HCT116 (cell line): Measurements from ENCODE around the gene SZRD1. TPM values are rescaled to one million over a fixed set of nuclear protein-coding genes. Genes with fewer than 3 reads are reported as not detected.

Experiments used
- ATAC-seq: fragments of 200-7000 bp; cut with Tn5 transposase; 2 replicates; pipeline ENCODE4 v1.9.1; 2020; ENCODE audit warnings: mild to moderate bottlenecking, moderate library complexity
- BruUV-seq: library from RNA; stranded (reverse); fragments of 400-500 nt; replicated peaks from 2 replicates; lab custom pipeline; 2021; lab: Mats Ljungman, UMichigan
- CTCF ChIA-PET: fragments of 300-600 bp; sonication (Branson Sonifier 250); formaldehyde crosslinking; loops from one replicate; lab custom pipeline; 2021; ENCODE audit warnings: antibody characterized with exemption; lab: Charles Lee
- POLR2A ChIA-PET: fragments of 300-600, 350-600 bp; sonication (Branson Sonifier 250); formaldehyde crosslinking; loops from one replicate; lab custom pipeline; 2021; ENCODE audit warnings: antibody characterized with exemption; lab: Charles Lee
- RAD21 ChIA-PET, 2 experiments: fragments of 300-600 bp; sonication (Branson Sonifier 250); formaldehyde crosslinking; loops; one replicate each; lab custom pipeline; 2023; ENCODE audit warnings: low total read pairs in 2 of 2; ENCODE audit not compliant: uncharacterized antibody in 2 of 2, unreplicated experiment in 2 of 2, low non-redundant PET in 1 of 2; lab: Charles Lee
- DNase-seq: peaks from one replicate; pipeline ENCODE4 v3.0.0-alpha.2; 2010; ENCODE audit warnings: low read depth, low spot score
- H2AFZ ChIP-seq: fragments of 200-600 bp; shearing (Covaris generic), sonication (generic); 2 replicates; pipeline ENCODE4 v1.6.1; 2017; ENCODE audit warnings: low read depth, mixed run types, mixed read lengths, antibody characterized with exemption, low read length; ENCODE audit not compliant: poor library complexity, severe bottlenecking
- H3K27ac ChIP-seq: 2 replicates; pipeline ENCODE4 v1.5.1; 2012; ENCODE audit warnings: low read depth, low read length
- H3K27me3 ChIP-seq: fragments of 200-600 bp; sonication (generic); 2 replicates; pipeline ENCODE4 v1.6.1; 2016; ENCODE audit warnings: mixed run types, low read length, mixed read lengths; ENCODE audit not compliant: insufficient read depth
- H3K36me3 ChIP-seq, 2 experiments: fragments of 200-500 bp in 1 of 2; fragments of 200-600 bp in 1 of 2; sonication (Bioruptor generic) in 1 of 2; sonication (generic) in 1 of 2; 2 replicates each; pipeline versions ENCODE4 v1.5.1 to v1.6.1; 2014 to 2016; ENCODE audit warnings: low read length in 2 of 2, inconsistent platforms in 1 of 2, mixed read lengths in 1 of 2, mixed run types in 1 of 2; ENCODE audit not compliant: insufficient read depth in 2 of 2, control insufficient read depth in 1 of 2
- H3K4me1 ChIP-seq, 2 experiments: fragments of 200-600 bp in 1 of 2; sonication (generic) in 1 of 2; 2 replicates each; pipeline versions ENCODE4 v1.5.1 to v1.6.1; 2012 to 2017; ENCODE audit warnings: low read length in 2 of 2, inconsistent platforms in 1 of 2, mild to moderate bottlenecking in 1 of 2, mixed read lengths in 1 of 2, mixed run types in 1 of 2, moderate library complexity in 1 of 2; ENCODE audit not compliant: insufficient read depth in 2 of 2, control insufficient read depth in 1 of 2
- H3K4me2 ChIP-seq: fragments of 200-600 bp; sonication (generic); 2 replicates; pipeline ENCODE4 v1.6.1; 2017; ENCODE audit warnings: mixed run types, low read length, mixed read lengths
- H3K4me3 ChIP-seq, 2 experiments: fragments of 200-600 bp in 1 of 2; sonication (generic) in 1 of 2; replicated peaks in 1 of 2; 2 replicates each; pipeline ENCODE4 v1.5.1; 2011 to 2016; ENCODE audit warnings: low read length in 2 of 2, control low read depth in 1 of 2, low read depth in 1 of 2, mild to moderate bottlenecking in 1 of 2, mixed read lengths in 1 of 2, mixed run types in 1 of 2
- H3K79me2 ChIP-seq: fragments of 200-600 bp; sonication (generic); 2 replicates; pipeline ENCODE4 v1.6.1; 2017; ENCODE audit warnings: mild to moderate bottlenecking, mixed run types, low read length, moderate library complexity, mixed read lengths; ENCODE audit not compliant: insufficient read depth
- H3K9ac ChIP-seq: fragments of 200-600 bp; sonication (generic); 2 replicates; pipeline ENCODE4 v1.6.1; 2016; ENCODE audit warnings: low read length, mixed read lengths
- H3K9me2 ChIP-seq: fragments of 200-600 bp; sonication (generic), shearing (Covaris generic); 2 replicates; pipeline ENCODE4 v1.6.1; 2017; ENCODE audit warnings: mixed run types, mild to moderate bottlenecking, moderate library complexity; ENCODE audit not compliant: insufficient read depth
- H3K9me3 ChIP-seq, 2 experiments: fragments of 200-500 bp in 1 of 2; fragments of 200-600 bp in 1 of 2; sonication (Bioruptor generic) in 1 of 2; sonication (generic) in 1 of 2; 2 replicates each; pipeline ENCODE4 v1.6.1; 2014 to 2017; ENCODE audit warnings: low read length in 2 of 2, mixed read lengths in 2 of 2, inconsistent platforms in 1 of 2, low read depth in 1 of 2, mild to moderate bottlenecking in 1 of 2, mixed run types in 1 of 2, moderate library complexity in 1 of 2; ENCODE audit not compliant: control insufficient read depth in 1 of 2, insufficient read depth in 1 of 2
- H4K20me1 ChIP-seq: fragments of 200-600 bp; sonication (generic), shearing (Covaris generic); 2 replicates; pipeline ENCODE4 v1.6.1; 2017; ENCODE audit warnings: mixed run types, mild to moderate bottlenecking, moderate library complexity; ENCODE audit not compliant: insufficient read depth
- CEBPB ChIP-seq: IDR thresholded peaks from 2 replicates; pipeline ENCODE4 v1.6.1; 2012; ENCODE audit warnings: low read depth
- JUND ChIP-seq: IDR thresholded peaks from 2 replicates; pipeline ENCODE4 v1.6.1; 2012
- POLR2A ChIP-seq: IDR thresholded peaks from 2 replicates; pipeline ENCODE4 v1.7.0; 2011; ENCODE audit warnings: borderline replicate concordance; ENCODE audit not compliant: insufficient read depth, insufficient read length; ENCODE audit errors: extremely low read depth
- POLR2AphosphoS5 ChIP-seq: IDR thresholded peaks from 2 replicates; pipeline ENCODE4 v1.6.1; 2011; ENCODE audit warnings: mild to moderate bottlenecking, low read depth, low read length, moderate library complexity
- SIN3A ChIP-seq: IDR thresholded peaks from 2 replicates; pipeline ENCODE4 v1.6.1; 2012; ENCODE audit warnings: low read depth
- SRF ChIP-seq: IDR thresholded peaks from 2 replicates; pipeline ENCODE4 v1.6.1; 2012; ENCODE audit warnings: low read depth
- intact Hi-C: fragments of 100-400 bp; cut with micrococcal nuclease; formaldehyde crosslinking; loops from 2 replicates; pipeline ENCODE4 v1.10.0; 2022
- total RNA-seq: library from RNA; stranded (reverse); gene quantifications from one replicate; pipeline ENCODE4 v1.2.1, GENCODE V29; 2021; ENCODE audit not compliant: unreplicated experiment

Gene SZRD1
- total RNA-seq, 1 experiment from 2014 or later: 141 TPM

DNA sequence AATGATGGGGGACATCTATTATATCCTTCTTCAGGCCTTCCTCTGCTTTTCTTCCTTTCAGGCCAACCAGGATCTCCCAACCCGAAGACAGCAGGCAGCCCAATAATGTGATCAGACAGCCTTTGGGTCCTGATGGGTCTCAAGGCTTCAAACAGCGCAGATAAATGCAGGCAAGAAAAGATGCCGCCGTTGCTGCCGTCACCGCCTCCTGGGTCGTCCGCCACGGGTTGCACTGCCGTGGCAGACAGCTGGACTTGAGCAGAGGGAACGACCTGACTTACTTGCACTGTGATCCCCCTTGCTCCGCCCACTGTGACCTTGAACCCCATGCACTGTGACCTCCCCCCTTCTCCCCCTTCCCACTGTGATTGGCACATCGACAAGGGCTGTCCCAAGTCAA is 27.9 kb downstream of the SZRD1 start:
- TF ChIP-seq POLR2AphosphoS5 (no peak), CEBPB (no peak)
- Histone ChIP-seq H3K79me2 (peaks cover 46% of the 10 kb centered on the region), H3K27ac (no peak overlapping the region), H3K4me1 (peaks cover 0 to 10% of the 10 kb centered on the region in 2 experiments; a peak in 2 of 4 replicates), H3K4me3 (no peak overlapping the region), H3K4me2 (no peak overlapping the region), H3K9me3 (no peaks in the 10 kb centered on the region), H3K36me3 (peaks cover 17 to 25% of the 10 kb centered on the region in 2 experiments; a peak in 3 of 4 replicates), H3K27me3 (no peaks in the 10 kb centered on the region), H4K20me1 (peaks cover 15% of the 10 kb centered on the region), H3K9me2 (no peaks in the 10 kb centered on the region), H2AFZ (no peak overlapping the region), H3K9ac (no peak overlapping the region)
- ChIA-PET RAD21 (no interaction called here), POLR2A (no interaction called here), CTCF (no interaction called here)
- no TSS peak for BruUV-seq
- no peak for DNase-seq
- no peak for ATAC-seq
- intact Hi-C loops: no loop called here

DNA sequence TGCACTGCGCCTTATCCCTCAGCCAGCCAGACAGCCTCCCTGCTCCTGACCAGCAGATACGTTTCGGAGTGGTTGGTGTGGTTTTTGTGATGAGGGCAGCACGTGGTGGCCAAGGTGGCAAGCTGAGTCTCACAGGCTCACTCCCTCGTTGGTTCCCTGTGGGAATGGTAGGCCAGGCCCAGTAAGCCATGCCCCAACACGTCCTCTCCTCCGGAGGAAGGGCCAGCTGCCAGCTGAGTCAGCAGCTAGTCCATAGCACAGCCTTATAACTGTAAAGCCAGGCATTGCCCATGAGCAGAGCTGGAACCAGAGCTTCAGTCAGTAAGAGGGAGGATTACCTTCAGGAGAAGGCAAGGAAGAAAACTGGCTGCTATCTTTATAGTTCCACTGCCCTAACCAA is 29.5 kb downstream of the SZRD1 start:
- peaks cover 17 to 25% of the 10 kb centered on the region in 2 experiments; a peak in 3 of 4 replicates for H3K36me3 ChIP-seq
- no TSS peak for BruUV-seq
- no peak overlapping the region for H3K4me2 ChIP-seq
- no peak overlapping the region for H2AFZ ChIP-seq
- H3K4me3 ChIP-seq: no peak overlapping the region
- TF ChIP-seq CEBPB (no peak), SRF (no peak), JUND (no peak), SIN3A (no peak), POLR2A (no peak)
- ATAC-seq (peak; percentile 39; the same call in 1 of the 2 replicates), DNase-seq (no peak)
- no peaks in the 10 kb centered on the region for H3K9me3 ChIP-seq
- peak overlapping the region; percentile 25; the same call in 1 of the 2 replicates for H3K27ac ChIP-seq
- peaks cover 0 to 5% of the 10 kb centered on the region in 2 experiments; a peak in 2 of 4 replicates for H3K4me1 ChIP-seq
- ChIA-PET CTCF (no interaction called here), RAD21 (no interaction called here), POLR2A (no interaction called here)
- no peak overlapping the region for H3K9ac ChIP-seq
- intact Hi-C loops: no loop called here
- H3K9me2 ChIP-seq: no peaks in the 10 kb centered on the region
- 0 out of 2 replicates have a peak, but pooled peaks cover 4% of the 10 kb centered on the region for H4K20me1 ChIP-seq
- H3K27me3 ChIP-seq: no peaks in the 10 kb centered on the region
- H3K79me2 ChIP-seq: peaks cover 29% of the 10 kb centered on the region
